Right lobe of liver (tissue), 4 donors: Measurements from ENCODE around the gene PALB2.

Experiments
- CTCF ChIP-seq, 4 donors: fragments of 200-600 bp in 3 of 4; fragments of 450-650 bp in 1 of 4; IDR thresholded peaks; one replicate each; pipeline versions ENCODE4 v1.5.1 to v1.8.0; 2016 to 2022; ENCODE audit warnings: antibody characterized with exemption in 4 of 4, mild to moderate bottlenecking in 2 of 4
- POLR2A ChIP-seq: fragments of 450-650 bp; IDR thresholded peaks from one replicate; pipeline ENCODE4 v1.6.1; 2017; ENCODE audit warnings: antibody characterized with exemption, mild to moderate bottlenecking
- donor health status: DM: no; HTN: no; CAD: no.
- donor health status: DM: no; HTN: no; CAD: no.
- donor health status: DM: no; HTN: yes; CAD: no.

DNA sequence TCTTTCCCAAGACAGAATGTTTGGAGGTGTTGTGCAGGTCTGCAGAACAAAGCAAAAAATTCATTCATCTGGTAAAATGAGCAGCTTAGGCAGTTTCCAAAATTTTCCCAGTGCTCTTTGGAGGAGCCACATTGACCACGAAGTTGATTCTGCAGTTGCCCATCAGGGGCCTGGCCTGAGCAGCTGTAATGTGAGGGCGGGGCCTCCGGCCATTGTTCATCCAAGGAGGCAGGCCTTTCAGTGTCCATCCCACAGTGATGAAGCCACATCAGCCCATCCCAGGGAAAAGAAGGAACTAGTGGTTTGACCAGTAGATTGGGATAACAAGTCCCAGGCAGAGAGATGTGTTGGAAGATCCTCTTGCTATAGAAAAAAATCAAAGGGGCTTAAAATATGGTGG is 73.5 kb downstream of the PALB2 start:
- TF ChIP-seq CTCF (IDR thresholded peaks at IDR 0.05) (no peak), POLR2A (no peak)
